ENCODE measurements around the gene HERC2. TPM values are rescaled to one million over a fixed set of nuclear protein-coding genes. Genes with fewer than 3 reads are reported as not detected.
"Not testable (repeated sequence)": the region's sequence is repeated elsewhere in the genome, so short reads cannot be mapped to it uniquely, and the experiment has no call there.

Gene HERC2
- total RNA-seq, 4 donors from 2014 or later: 14.1 to 98.3 (median 58.6) TPM

DNA sequence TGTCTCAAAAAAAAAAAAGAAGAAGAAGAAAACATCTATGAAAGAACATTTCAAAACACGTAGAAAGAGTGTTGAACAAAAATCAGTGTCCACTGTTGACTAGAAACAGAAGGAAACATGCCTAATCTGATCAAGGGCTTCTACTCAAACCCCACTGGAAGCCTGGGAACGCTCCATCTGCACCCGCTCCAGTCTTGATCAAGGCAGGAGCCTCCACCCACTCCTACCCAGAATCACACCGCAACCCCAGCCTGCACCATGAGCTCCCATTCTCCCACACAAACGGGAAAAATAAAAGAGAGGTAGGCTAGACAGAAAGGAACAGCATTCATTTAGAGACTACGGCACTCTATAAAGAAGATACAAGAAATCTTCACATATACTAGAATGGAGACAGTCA is 181.9 kb downstream of the HERC2 start:
- Histone ChIP-seq H3K27ac (no peak overlapping the region), H3K4me1 (no peaks in the 10 kb centered on the region), H3K9me3 (no peaks in the 10 kb centered on the region), H3K27me3 (no peaks in the 10 kb centered on the region), H3K4me3 (no peak overlapping the region), H3K36me3 (no peaks in the 10 kb centered on the region)
- DNase-seq: no peak
- TF ChIP-seq, protein P1, sequence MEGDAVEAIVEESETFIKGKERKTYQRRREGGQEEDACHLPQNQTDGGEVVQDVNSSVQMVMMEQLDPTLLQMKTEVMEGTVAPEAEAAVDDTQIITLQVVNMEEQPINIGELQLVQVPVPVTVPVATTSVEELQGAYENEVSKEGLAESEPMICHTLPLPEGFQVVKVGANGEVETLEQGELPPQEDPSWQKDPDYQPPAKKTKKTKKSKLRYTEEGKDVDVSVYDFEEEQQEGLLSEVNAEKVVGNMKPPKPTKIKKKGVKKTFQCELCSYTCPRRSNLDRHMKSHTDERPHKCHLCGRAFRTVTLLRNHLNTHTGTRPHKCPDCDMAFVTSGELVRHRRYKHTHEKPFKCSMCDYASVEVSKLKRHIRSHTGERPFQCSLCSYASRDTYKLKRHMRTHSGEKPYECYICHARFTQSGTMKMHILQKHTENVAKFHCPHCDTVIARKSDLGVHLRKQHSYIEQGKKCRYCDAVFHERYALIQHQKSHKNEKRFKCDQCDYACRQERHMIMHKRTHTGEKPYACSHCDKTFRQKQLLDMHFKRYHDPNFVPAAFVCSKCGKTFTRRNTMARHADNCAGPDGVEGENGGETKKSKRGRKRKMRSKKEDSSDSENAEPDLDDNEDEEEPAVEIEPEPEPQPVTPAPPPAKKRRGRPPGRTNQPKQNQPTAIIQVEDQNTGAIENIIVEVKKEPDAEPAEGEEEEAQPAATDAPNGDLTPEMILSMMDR (IDR thresholded peaks at IDR 0.05): no peak
- TF ChIP-seq POLR2A (IDR thresholded peaks at IDR 0.05): no peak
- intact Hi-C loops (cut with DNase I; ENCODE audit: low total_unique reads): no loop called here

DNA sequence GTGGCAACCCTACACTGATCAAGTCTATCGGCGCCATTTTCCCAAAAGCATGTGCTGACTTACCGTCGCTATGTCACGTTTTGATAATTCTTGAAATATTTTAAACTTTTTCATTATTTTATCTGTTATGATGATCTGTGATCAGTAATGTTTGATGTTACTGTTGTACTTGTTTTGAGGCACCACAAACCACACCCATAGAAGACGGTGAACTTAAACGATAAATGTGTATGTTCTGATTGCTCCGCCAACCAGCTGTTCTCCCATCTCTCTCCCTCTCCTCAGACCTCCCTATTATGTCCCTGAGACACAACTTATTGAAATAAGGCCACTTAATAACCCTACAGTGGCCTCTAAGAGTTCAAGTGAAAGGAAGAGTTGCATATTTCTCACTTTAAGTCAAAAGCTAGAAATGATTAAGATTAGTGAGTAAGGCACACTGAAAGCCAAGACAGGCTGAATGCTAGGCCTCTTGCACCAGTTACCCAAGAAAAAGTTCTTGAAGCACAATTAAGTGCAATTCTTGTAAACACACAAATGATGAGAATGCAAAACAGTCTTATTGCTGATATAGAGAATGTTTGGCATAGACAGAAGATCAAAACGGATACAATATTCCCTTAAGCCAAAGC is 184.5 kb downstream of the HERC2 start:
- intact Hi-C loops (cut with DNase I; ENCODE audit: low total_unique reads); H3K4me3 ChIP-seq; H3K4me1 ChIP-seq; H3K36me3 ChIP-seq; DNase-seq; H3K9me3 ChIP-seq; H3K27me3 ChIP-seq; H3K27ac ChIP-seq: not testable (repeated sequence)

DNA sequence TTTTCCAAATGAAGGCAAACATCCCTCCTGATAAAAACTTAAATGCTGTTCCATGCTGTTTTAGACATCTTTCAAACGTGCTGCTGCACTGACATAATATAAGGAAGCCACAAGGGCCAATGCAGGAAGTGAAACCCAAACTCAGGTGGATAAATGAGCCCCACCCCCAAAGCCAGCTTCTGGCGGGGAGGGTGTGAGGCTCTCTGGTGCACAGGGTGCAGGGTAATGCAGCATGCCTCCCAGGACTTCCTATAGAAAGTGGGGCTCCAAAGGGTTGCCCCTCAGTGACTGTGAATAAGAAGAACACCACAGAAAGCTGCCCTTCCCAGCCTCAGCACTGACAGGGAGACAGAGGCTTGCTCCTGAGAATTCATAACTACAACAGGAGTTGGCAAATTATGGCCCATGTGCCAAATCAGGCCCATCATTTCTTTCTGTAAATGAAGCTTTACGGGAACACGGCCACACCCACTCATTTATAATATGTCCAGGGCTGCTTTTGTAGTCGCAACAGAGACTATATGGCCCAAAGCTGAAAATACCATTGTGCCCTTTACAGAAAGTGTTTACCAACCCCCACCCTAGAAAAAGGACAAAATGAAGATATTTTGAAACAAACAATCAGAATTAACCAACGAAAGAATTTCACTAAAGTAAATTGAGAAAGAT is 185.6 kb downstream of the HERC2 start:
- DNase-seq; H3K36me3 ChIP-seq; H3K27me3 ChIP-seq; H3K27ac ChIP-seq; H3K9me3 ChIP-seq; H3K4me3 ChIP-seq; intact Hi-C loops (cut with DNase I; ENCODE audit: low total_unique reads); H3K4me1 ChIP-seq: not testable (repeated sequence)

DNA sequence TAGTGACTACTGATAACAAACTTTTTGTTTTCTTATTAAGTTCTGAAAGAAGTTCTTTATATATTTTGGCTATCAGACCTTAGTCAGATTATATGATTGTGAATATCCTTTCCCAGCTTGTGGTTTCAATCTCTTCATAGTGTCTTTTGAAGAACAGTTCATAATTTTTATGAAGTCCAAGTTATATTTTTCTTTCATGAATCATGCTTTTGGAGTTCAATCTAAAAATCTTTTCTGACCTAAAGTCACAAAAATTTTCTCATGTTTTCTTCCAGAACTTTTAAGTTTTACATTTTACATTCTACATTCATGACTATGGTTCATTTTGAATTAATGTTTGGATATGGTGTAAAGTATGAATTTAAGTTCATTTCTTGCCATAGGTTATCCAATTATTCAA is 188.7 kb downstream of the HERC2 start:
- Histone ChIP-seq H3K27ac (no peak overlapping the region), H3K36me3 (no peaks in the 10 kb centered on the region), H3K27me3 (no peaks in the 10 kb centered on the region), H3K9me3 (no peaks in the 10 kb centered on the region), H3K4me3 (no peak overlapping the region), H3K4me1 (no peaks in the 10 kb centered on the region)
- TF ChIP-seq, protein P1 (IDR thresholded peaks at IDR 0.05): no peak
- no peak for TF ChIP-seq POLR2A (IDR thresholded peaks at IDR 0.05)
- intact Hi-C loops (cut with DNase I; ENCODE audit: low total_unique reads): no loop called here
- no peak for DNase-seq

DNA sequence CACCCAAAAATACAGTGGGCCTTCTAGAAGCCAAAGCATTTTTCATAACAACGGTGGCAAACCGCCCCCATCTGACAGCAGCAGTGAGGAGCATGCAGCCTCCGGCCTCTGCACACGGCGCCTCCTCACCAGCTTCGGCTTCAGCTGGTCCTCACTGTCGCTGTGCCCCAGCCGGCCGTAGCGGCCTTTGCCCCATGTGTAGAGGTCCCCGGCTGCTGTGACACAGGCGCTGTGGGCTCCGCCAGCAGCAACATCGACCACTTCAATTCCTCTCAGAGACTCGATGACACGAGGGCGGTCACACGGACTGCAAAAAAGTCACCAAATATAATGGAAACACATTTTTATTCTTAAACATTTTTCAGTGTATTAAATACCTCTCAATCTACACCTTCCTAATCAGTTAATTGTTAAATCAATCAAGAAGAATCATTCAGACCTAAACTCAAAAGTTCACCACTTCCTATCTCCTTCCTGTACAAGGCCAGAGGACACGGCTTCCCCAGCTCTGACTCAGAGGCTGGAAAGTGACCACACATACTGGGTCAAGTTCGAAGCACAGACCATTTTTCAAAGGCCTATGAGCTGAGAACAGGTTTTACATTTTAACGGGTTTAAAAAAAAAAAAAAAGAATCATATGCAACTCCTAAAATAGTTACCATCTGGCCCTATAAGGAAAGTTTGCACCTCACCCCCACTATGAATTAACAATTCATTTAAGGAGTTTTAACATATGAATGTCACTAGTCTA is 189.3 kb downstream of the HERC2 start:
- H3K27me3 ChIP-seq: no peaks in the 10 kb centered on the region
- H3K9me3 ChIP-seq: no peaks in the 10 kb centered on the region
- DNase-seq: no peak
- H3K4me1 ChIP-seq: no peaks in the 10 kb centered on the region
- intact Hi-C loops (cut with DNase I; ENCODE audit: low total_unique reads): no loop called here
- H3K4me3 ChIP-seq: no peak overlapping the region
- TF ChIP-seq, protein P1 (IDR thresholded peaks at IDR 0.05): no peak
- no peak for TF ChIP-seq POLR2A (IDR thresholded peaks at IDR 0.05)
- no peak overlapping the region for H3K27ac ChIP-seq
- no peaks in the 10 kb centered on the region for H3K36me3 ChIP-seq

DNA sequence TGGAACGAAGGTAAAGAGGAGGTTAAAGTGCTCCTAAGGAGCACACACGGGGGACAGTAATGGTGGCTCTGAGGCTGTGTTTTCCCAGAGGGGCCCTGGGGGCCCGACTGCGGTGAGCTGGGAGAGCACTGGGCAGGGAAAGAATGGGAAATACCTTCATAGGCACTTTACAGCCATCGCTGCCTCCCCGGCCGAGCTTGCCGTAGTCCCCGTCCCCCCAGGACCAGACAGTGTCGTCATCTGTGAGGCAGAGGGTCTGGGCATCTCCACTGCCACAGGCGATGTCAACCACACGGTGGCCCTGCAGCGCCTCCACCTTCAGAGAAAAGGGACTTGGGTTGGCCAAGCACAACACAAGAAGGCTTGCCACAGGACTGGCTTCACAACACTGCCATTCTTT is 190.0 kb downstream of the HERC2 start:
- H3K27me3 ChIP-seq: no peaks in the 10 kb centered on the region
- no peak for TF ChIP-seq POLR2A (IDR thresholded peaks at IDR 0.05)
- TF ChIP-seq, protein P1 (IDR thresholded peaks at IDR 0.05): no peak
- no peak overlapping the region for H3K27ac ChIP-seq
- no peaks in the 10 kb centered on the region for H3K4me1 ChIP-seq
- no peak for DNase-seq
- intact Hi-C loops (cut with DNase I; ENCODE audit: low total_unique reads): no loop called here
- no peak overlapping the region for H3K4me3 ChIP-seq
- H3K9me3 ChIP-seq: no peaks in the 10 kb centered on the region
- no peaks in the 10 kb centered on the region for H3K36me3 ChIP-seq

Measured in uterus (tissue), 4 donors.